Heart right ventricle (tissue), 16 donors: ENCODE measurements around the gene DHRSX. TPM values are rescaled to one million over a fixed set of nuclear protein-coding genes. Genes with fewer than 3 reads are reported as not detected.

Source experiments
- ATAC-seq, 8 donors: fragments of 200-7000 bp; cut with Tn5 transposase; one replicate each; pipeline ENCODE4 v1.9.1; 2020; ENCODE audit warnings: mild to moderate bottlenecking in 8 of 8, moderate library complexity in 8 of 8, moderate number of reproducible peaks in 1 of 8
- DNase-seq, 2 donors: peaks; one replicate each; pipeline ENCODE4 v3.0.0-alpha.2; 2020
- H3K27ac ChIP-seq, 10 donors: fragments of 200-600 bp; sonication (generic) in 2 of 10; one replicate each; pipeline versions ENCODE4 v1.5.0 to v1.8.0; 2020 to 2022; ENCODE audit warnings: mild to moderate bottlenecking in 3 of 10
- H3K27me3 ChIP-seq, 7 donors: fragments of 200-600 bp; one replicate each; pipeline ENCODE4 v1.8.0; 2021 to 2022; ENCODE audit warnings: mild to moderate bottlenecking in 2 of 7
- H3K36me3 ChIP-seq, 9 donors: fragments of 200-600 bp; sonication (generic) in 1 of 9; one replicate each; pipeline versions ENCODE4 v1.5.0 to v1.8.0; 2020 to 2022; ENCODE audit warnings: mild to moderate bottlenecking in 2 of 9
- H3K4me1 ChIP-seq, 9 donors: fragments of 200-600 bp; sonication (generic) in 1 of 9; one replicate each; pipeline versions ENCODE4 v1.5.0 to v1.8.0; 2020 to 2022; ENCODE audit warnings: mild to moderate bottlenecking in 4 of 9
- H3K4me3 ChIP-seq, 10 donors: fragments of 200-600 bp; sonication (generic) in 2 of 10; one replicate each; pipeline versions ENCODE4 v1.5.0 to v1.8.0; 2020 to 2022; ENCODE audit warnings: mild to moderate bottlenecking in 7 of 10, moderate library complexity in 2 of 10
- H3K9me3 ChIP-seq, 11 donors: fragments of 200-600 bp in 10 of 11; sonication (generic) in 2 of 11; one replicate each; pipeline versions ENCODE4 v1.5.0 to v1.8.0; 2013 to 2022; ENCODE audit warnings: mild to moderate bottlenecking in 2 of 11, control low read depth in 1 of 11, moderate library complexity in 1 of 11
- CTCF ChIP-seq, 9 donors: fragments of 200-600 bp; sonication (generic) in 2 of 9; IDR thresholded peaks; one replicate each; pipeline versions ENCODE4 v1.5.0 to v1.8.0; 2021 to 2022; ENCODE audit warnings: antibody characterized with exemption in 9 of 9, mild to moderate bottlenecking in 5 of 9, moderate library complexity in 1 of 9
- WGBS, 2 donors: extraction: QIAGEN DNeasy Blood & Tissue Kit; methylation state at CpG; one replicate each; pipeline ENCODE4 v1.1.7; 2013; ENCODE audit warnings: inconsistent platforms in 1 of 2; 5-methylcytosine and 5-hydroxymethylcytosine counted together
- intact Hi-C, 10 donors: fragments of 100-400 bp; cut with DNase I; formaldehyde crosslinking; loops; one replicate each; pipeline versions ENCODE4 v1.11.1 to v1.14.2; 2022
- polyA plus RNA-seq, 2 donors: library from polyadenylated mRNA; stranded (reverse); fragments of 200-250 nt; gene quantifications; one replicate each; pipeline ENCODE4 v1.2.3, GENCODE V29; 2013
- total RNA-seq, 10 donors: library from RNA; stranded (reverse); fragmentation: NEBNext Ultra II Directional in 3 of 10; extraction: Animal tissue kit (Norgen Biotek cat#: 25700) in 3 of 10; gene quantifications; one replicate each; pipeline versions ENCODE4 v1.2.1 to v1.2.4, GENCODE V29; 2021 to 2023
- donor health status: Arrhythmogenic right ventricular cardiomyopathy.
- donor health status: ischemic (EF 13 %, LVEDD 7.1; RV severe dilation, severe dysfunction).
- donor health status: healthy with polysubstance abuse.
- donor health status: DM: no; HTN: yes; CAD: no.
- donor health status: DM: no; HTN: no; CAD: no.
- donor health status: ischemic (EF 25% LVEDD 6.9; RV normal size, moderate dysfunction).
- donor health status: ischemic (EF 25% LVEDD 5.7; RV mildly dilated, moderate dysfunction).
- donor health status: healthy.
- donor health status: DM: yes; HTN: yes; CAD: no.
- donor health status: Ischemic cardiomyopathy.
- donor health status: ischemic (EF 35%, LVEDD 5.7; RV mildly dilated, moderate dysfunction).
- donor health status: nonischemic (EF 11% LVEDD 7.7; RV severe dilation, severe dysfunction).
- donor health status: DM: yes; HTN: yes; CAD: no.
- donor health status: PGD.
- donor health status: ischemic (EF 29% LVEDD 5.4; RV normal size, mild dysfunction).
- donor health status: nonischemic (EF 23%, LVEDD 6.1; RV moderate dilation, normal function).

Gene DHRSX
- total and polyA plus RNA-seq, 12 donors, result 13.8 to 35.9 (median 26.2) TPM

- 79 to 88% methylated on average over 6 of the region's 6 CpGs for WGBS, 2 donors
- TF ChIP-seq CTCF (IDR thresholded peaks at IDR 0.05), result no peak
- no peak overlapping the region for H3K27ac ChIP-seq
- peaks cover 0 to 16% (median 0%) of the 10 kb centered on the region in 9 donors for H3K4me1 ChIP-seq
- H3K4me3 ChIP-seq, result no peak overlapping the region
- H3K9me3 ChIP-seq, result peaks cover 0 to 8% (median 0%) of the 10 kb centered on the region in 11 donors
- no peak for DNase-seq
- no peak for ATAC-seq
- no peaks in the 10 kb centered on the region for H3K36me3 ChIP-seq
- H3K27me3 ChIP-seq, result no peaks in the 10 kb centered on the region
- intact Hi-C loops, result no loop called here
Observed at GRCh38 chrX:2301901-2302300, 198.9 kb downstream of the DHRSX start.

GRCh38 chrX:2299871-2300270 is 200.9 kb downstream of the DHRSX start:
- no peak for DNase-seq
- Histone ChIP-seq H3K36me3 (no peaks in the 10 kb centered on the region), H3K27me3 (no peaks in the 10 kb centered on the region), H3K27ac (no peak overlapping the region), H3K9me3 (peaks cover 0 to 15% (median 0%) of the 10 kb centered on the region in 11 donors), H3K4me3 (no peak overlapping the region), H3K4me1 (peaks cover 0 to 16% (median 0%) of the 10 kb centered on the region in 9 donors)
- 58 to 65% methylated on average over 4 of the region's 4 CpGs for WGBS, 2 donors
- no peak for TF ChIP-seq CTCF (IDR thresholded peaks at IDR 0.05)
- ATAC-seq, result no peak
- intact Hi-C loops, result no loop called here

GRCh38 chrX:2286731-2287130 is 214.0 kb downstream of the DHRSX start:
- Histone ChIP-seq H3K4me1 (no peaks in the 10 kb centered on the region), H3K27me3 (no peaks in the 10 kb centered on the region), H3K4me3 (no peak overlapping the region), H3K36me3 (peaks cover 0 to 30% (median 11%) of the 10 kb centered on the region in 9 donors), H3K9me3 (no peaks in the 10 kb centered on the region), H3K27ac (no peak overlapping the region)
- DNase-seq (no peak), ATAC-seq (no peak)
- 95 to 97% methylated on average over 2 of the region's 2 CpGs for WGBS, 2 donors
- intact Hi-C loops, result loop anchor here in 3 of 10 donors (10.0 kb wide), 2 partner anchors 218 to 298 kb away; partner anchors contain the start of genes DHRSX (in 1 of the 3) and ZBED1 (in 1 of the 3)
- TF ChIP-seq CTCF (IDR thresholded peaks at IDR 0.05), result no peak

- Histone ChIP-seq H3K4me3 (no peak overlapping the region), H3K36me3 (peaks cover 0 to 14% (median 4%) of the 10 kb centered on the region in 9 donors), H3K27ac (no peak overlapping the region), H3K9me3 (no peaks in the 10 kb centered on the region), H3K4me1 (no peaks in the 10 kb centered on the region), H3K27me3 (no peaks in the 10 kb centered on the region)
- ATAC-seq (no peak), DNase-seq (no peak)
- TF ChIP-seq CTCF (IDR thresholded peaks at IDR 0.05), result peak in 5 of 9 donors; percentile 10 to 53 (median 43)
- whole genome bisulfite sequencing, 2 donors, result 89 to 91% methylated on average over 4 of the region's 4 CpGs
- intact Hi-C loops, result loop anchor here in 3 of 10 donors (5.0 to 10.0 kb wide), 3 partner anchors 220 to 308 kb away; partner anchors contain the start of genes DHRSX (in 1 of the 3) and ZBED1 (in 1 of the 3)
Observed at GRCh38 chrX:2284601-2285000, 216.2 kb downstream of the DHRSX start.
